ENCODE data around the gene ZNF787. TPM values are rescaled to one million over a fixed set of nuclear protein-coding genes. Genes with fewer than 3 reads are reported as not detected.

The ZNF787 gene
- total and polyA plus RNA-seq, 4 donors: 2.9 to 23.6 (median 18.8) TPM

- peak; percentile 79 for DNase-seq (ENCODE audit: low spot score)
- WGBS: under 1% methylated on average over 99 of the region's 99 CpGs
- TF ChIP-seq RXRA (IDR thresholded peaks at IDR 0.05): peak; percentile 62 to 78
- peak; percentile 26 to 62 for TF ChIP-seq RAD21 (IDR thresholded peaks at IDR 0.05)
- TF ChIP-seq FOXA2 (IDR thresholded peaks at IDR 0.05): no peak
- peak; percentile 28 to 33 for TF ChIP-seq EGR1 (IDR thresholded peaks at IDR 0.05; ENCODE audit: low read depth in 2 of 2)
- peak; percentile 57 for TF ChIP-seq SP1 (IDR thresholded peaks at IDR 0.05)
- peak in 1 of 2 donors; percentile 81 for TF ChIP-seq GABPA (IDR thresholded peaks at IDR 0.05 in 1 of 2, conservative IDR thresholded peaks at IDR 0.05 in 1 of 2)
- TF ChIP-seq NR2F2 (IDR thresholded peaks at IDR 0.05): peak; percentile 84
- peak; percentile 26 for TF ChIP-seq YY1 (IDR thresholded peaks at IDR 0.05)
- TF ChIP-seq FOXA1 (IDR thresholded peaks at IDR 0.05): no peak
- TF ChIP-seq ZBTB33 (IDR thresholded peaks at IDR 0.05): no peak
- TF ChIP-seq HNF4G (IDR thresholded peaks at IDR 0.05): no peak
- TF ChIP-seq HNF4A (conservative IDR thresholded peaks at IDR 0.05): peak; percentile 62 to 65
- no peak for TF ChIP-seq JUND (IDR thresholded peaks at IDR 0.05)
- TF ChIP-seq CTCF (IDR thresholded peaks at IDR 0.05; ENCODE audit: low read depth, low read length, missing input control): peak; percentile 22
- no peak for TF ChIP-seq REST (IDR thresholded peaks at IDR 0.05)
- TF ChIP-seq ATF3 (IDR thresholded peaks at IDR 0.05): no peak
- peak; percentile 83 for TF ChIP-seq MAX (IDR thresholded peaks at IDR 0.05)
- no peak for TF ChIP-seq TAF1 (conservative IDR thresholded peaks at IDR 0.05)
- no peaks in the 10 kb centered on the region for H3K9me3 ChIP-seq (ENCODE audit: control insufficient read depth in 4 of 4, low read length in 3 of 4)
- peak overlapping the region; percentile 92 to 97 for H3K27ac ChIP-seq (ENCODE audit: low read depth in 1 of 2, low read length in 2 of 2)
- no peaks in the 10 kb centered on the region for H3K27me3 ChIP-seq (ENCODE audit: control insufficient read depth in 4 of 4, insufficient read depth in 4 of 4, low read length in 3 of 4)
- H3K4me1 ChIP-seq (ENCODE audit: control insufficient read depth in 4 of 4, insufficient read depth in 4 of 4, low read length in 3 of 4): peaks cover 10 to 45% (median 37%) of the 10 kb centered on the region in 4 donors
- peak overlapping the region in 1 of 2 donors; percentile 34 for H3K9ac ChIP-seq (ENCODE audit: low read depth in 1 of 2, low read length in 2 of 2)
- H3K36me3 ChIP-seq (ENCODE audit: control insufficient read depth in 4 of 4, insufficient read depth in 3 of 4, low read depth in 1 of 4, low read length in 3 of 4): no peaks in the 10 kb centered on the region
- peak overlapping the region; percentile 71 to 84 (median 79) for H3K4me3 ChIP-seq (ENCODE audit: low read depth in 1 of 3, low read length in 3 of 3)
These were observed 520 bp downstream of the ZNF787 start for GRCh38 chr19:56120371-56121179.

Measured in liver (tissue), 9 donors.